ENCODE measurements around the gene FHOD3.

The FHOD3 gene

DNA sequence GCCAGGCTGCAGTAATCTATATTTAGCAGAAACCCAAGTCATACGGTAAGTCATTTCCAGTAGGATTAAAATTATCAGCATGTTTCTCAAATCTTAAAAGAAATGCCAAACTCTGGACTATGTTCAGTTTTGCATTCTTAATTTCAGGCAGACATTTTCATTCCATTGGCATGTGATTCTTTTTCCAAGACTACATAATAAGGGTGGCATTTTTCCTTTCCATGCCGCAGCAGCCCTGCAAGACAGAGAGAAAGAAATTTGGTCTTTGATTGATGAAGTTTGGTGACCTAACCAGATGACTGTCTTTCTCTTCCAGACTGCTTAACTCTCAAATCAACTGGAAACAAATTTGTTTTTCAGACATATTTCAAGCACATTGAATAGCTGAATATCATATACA lies 118.1 kb downstream of the FHOD3 start:
- no peak for DNase-seq
- Histone ChIP-seq H3K36me3 (replicated peaks) (no peaks in the 10 kb centered on the region), H3K27me3 (replicated peaks) (no peaks in the 10 kb centered on the region), H3K27ac (no peak overlapping the region), H3K4me3 (ENCODE audit: low read depth, low read length) (no peak overlapping the region)
- in situ Hi-C loops (cut with HindIII; ENCODE audit: low pct_ligation_motif_present, low sequenced_read_pairs) = no loop called here
- TF ChIP-seq, protein P1, sequence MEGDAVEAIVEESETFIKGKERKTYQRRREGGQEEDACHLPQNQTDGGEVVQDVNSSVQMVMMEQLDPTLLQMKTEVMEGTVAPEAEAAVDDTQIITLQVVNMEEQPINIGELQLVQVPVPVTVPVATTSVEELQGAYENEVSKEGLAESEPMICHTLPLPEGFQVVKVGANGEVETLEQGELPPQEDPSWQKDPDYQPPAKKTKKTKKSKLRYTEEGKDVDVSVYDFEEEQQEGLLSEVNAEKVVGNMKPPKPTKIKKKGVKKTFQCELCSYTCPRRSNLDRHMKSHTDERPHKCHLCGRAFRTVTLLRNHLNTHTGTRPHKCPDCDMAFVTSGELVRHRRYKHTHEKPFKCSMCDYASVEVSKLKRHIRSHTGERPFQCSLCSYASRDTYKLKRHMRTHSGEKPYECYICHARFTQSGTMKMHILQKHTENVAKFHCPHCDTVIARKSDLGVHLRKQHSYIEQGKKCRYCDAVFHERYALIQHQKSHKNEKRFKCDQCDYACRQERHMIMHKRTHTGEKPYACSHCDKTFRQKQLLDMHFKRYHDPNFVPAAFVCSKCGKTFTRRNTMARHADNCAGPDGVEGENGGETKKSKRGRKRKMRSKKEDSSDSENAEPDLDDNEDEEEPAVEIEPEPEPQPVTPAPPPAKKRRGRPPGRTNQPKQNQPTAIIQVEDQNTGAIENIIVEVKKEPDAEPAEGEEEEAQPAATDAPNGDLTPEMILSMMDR (IDR thresholded peaks at IDR 0.05; ENCODE audit: low read depth, low read length, missing control alignments) = no peak

DNA sequence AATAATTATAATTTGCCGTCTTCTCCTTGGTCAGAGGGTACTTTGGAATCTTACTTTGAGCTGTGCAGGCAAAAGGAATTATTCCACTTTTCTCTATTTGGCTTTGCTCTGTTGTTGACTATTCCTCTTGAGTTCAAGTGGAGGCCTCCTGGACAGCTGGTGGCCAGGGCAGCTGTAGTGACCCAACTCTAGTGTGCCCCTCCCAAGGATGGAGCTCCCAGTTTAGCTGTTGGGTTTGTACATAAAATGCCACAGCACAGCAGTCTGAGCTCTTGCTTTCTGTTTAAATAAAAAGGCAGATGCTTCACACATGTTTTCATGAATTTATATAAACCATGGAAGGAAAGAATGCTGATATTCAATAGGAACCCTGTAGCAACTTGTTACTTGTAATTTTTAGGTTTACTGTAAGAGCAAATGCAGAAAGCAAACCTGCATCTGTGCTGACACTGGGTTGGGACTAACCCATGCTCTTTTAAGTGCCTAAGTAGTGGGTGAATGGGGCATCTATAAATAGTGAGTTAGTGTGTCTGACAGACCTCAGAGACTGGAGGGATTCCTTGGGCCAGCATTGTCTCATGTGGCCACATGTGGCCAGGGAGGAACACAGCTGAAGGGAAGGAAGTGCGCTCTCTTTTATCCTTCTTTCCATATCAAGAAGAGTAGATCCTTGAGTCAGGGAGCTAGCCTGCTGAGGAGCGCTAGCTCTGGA lies 121.8 kb downstream of the FHOD3 start:
- no peaks in the 10 kb centered on the region for H3K27me3 ChIP-seq (replicated peaks)
- H3K27ac ChIP-seq = no peak overlapping the region
- H3K4me3 ChIP-seq (ENCODE audit: low read depth, low read length) = no peak overlapping the region
- no peak for DNase-seq
- in situ Hi-C loops (cut with HindIII; ENCODE audit: low pct_ligation_motif_present, low sequenced_read_pairs) = no loop called here
- no peaks in the 10 kb centered on the region for H3K36me3 ChIP-seq (replicated peaks)
- TF ChIP-seq, protein P1 (IDR thresholded peaks at IDR 0.05; ENCODE audit: low read depth, low read length, missing control alignments) = no peak

DNA sequence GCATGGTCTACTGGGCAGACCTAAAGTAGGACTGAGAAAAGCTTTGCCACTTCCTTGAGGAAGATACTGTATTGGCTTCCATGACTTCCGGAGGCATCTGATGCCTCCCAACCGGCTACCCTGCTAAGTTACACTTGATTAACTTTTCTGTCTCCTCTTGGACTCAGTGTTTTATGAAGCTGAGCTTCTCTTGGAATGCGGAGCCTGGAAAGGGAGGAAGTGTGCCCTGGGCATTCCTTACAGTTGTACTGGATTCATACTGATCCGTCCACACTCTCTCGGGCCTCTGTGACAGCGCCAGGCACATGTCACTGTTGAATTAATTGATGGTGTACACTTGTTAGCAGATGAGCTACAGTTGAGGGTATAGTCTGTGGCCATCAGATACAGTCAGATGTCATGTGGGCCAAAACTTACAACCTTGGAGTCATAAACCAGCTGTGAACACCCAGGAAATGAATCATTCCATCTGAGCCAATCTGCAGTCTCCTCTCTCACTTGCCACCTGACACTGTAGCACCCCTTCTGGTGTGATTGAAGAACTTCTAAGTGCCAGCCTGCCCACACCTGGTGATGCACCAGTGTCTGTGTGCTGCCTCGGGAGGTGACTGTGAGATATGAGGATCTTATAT lies 122.5 kb downstream of the FHOD3 start:
- Histone ChIP-seq H3K36me3 (replicated peaks) (no peaks in the 10 kb centered on the region), H3K4me3 (ENCODE audit: low read depth, low read length) (no peak overlapping the region), H3K27me3 (replicated peaks) (no peaks in the 10 kb centered on the region), H3K27ac (no peak overlapping the region)
- TF ChIP-seq, protein P1 (IDR thresholded peaks at IDR 0.05; ENCODE audit: low read depth, low read length, missing control alignments) = peak; percentile 22
- in situ Hi-C loops (cut with HindIII; ENCODE audit: low pct_ligation_motif_present, low sequenced_read_pairs) = no loop called here
- no peak for DNase-seq

DNA sequence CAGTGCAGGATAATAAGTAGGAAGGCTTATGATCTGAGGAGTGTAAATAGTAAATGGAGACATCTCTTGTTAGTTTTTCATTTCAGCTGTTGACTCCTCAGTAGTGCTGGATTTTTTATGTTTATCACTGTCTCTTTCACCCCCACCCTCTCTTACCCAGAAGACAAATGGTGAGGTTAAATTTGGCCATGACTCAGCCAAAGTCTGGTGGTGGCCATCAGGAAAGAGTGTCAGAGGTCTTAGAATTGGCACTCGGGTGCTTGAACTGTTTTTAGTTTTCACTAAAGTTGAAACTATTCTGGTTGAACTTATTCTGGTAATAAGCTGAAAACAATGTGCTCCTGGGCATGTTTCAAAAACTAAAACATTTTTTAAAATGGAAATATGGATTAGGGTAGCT lies 123.3 kb downstream of the FHOD3 start:
- in situ Hi-C loops (cut with HindIII; ENCODE audit: low pct_ligation_motif_present, low sequenced_read_pairs) = no loop called here
- DNase-seq = no peak
- TF ChIP-seq, protein P1 (IDR thresholded peaks at IDR 0.05; ENCODE audit: low read depth, low read length, missing control alignments) = no peak
- Histone ChIP-seq H3K36me3 (replicated peaks) (no peaks in the 10 kb centered on the region), H3K27me3 (replicated peaks) (no peaks in the 10 kb centered on the region), H3K4me3 (ENCODE audit: low read depth, low read length) (no peak overlapping the region), H3K27ac (no peak overlapping the region)

DNA sequence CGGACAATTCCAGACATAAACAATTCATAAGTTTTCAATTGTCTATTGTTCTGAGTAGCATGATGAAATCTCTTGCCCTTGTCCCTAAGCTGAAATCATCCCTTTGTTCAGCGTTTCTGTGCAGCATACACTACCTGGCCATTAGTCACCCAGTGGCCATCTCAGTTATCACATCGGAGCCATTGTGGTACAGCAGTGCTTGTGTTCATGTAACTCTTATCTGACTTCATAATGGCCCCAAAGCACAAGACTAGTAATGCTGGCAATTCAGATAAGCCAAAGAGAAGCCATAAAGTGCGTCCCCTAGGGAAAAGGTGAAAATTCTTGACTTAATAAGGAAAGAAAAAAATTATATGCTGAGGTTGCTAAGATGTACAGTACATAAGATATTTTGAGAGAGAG lies 127.2 kb downstream of the FHOD3 start:
- Histone ChIP-seq H3K36me3 (replicated peaks) (no peaks in the 10 kb centered on the region), H3K4me3 (ENCODE audit: low read depth, low read length) (no peak overlapping the region), H3K27ac (no peak overlapping the region), H3K27me3 (replicated peaks) (no peaks in the 10 kb centered on the region)
- DNase-seq = no peak
- TF ChIP-seq, protein P1 (IDR thresholded peaks at IDR 0.05; ENCODE audit: low read depth, low read length, missing control alignments) = no peak
- in situ Hi-C loops (cut with HindIII; ENCODE audit: low pct_ligation_motif_present, low sequenced_read_pairs) = no loop called here

Measured in brain microvascular endothelial cell (primary cell).